NCI-H526 (cell line): ENCODE measurements around the gene GOLGA6C.
"Not testable (repeated sequence)": the region's sequence is repeated elsewhere in the genome, so short reads cannot be mapped to it uniquely, and the experiment has no call there.

ENCODE experiments used
- DNase-seq, 2 experiments: peaks; one replicate each; lab custom pipeline; 2025; lab: John Stamatoyannopoulos, UW

GOLGA6C gene, protein sequence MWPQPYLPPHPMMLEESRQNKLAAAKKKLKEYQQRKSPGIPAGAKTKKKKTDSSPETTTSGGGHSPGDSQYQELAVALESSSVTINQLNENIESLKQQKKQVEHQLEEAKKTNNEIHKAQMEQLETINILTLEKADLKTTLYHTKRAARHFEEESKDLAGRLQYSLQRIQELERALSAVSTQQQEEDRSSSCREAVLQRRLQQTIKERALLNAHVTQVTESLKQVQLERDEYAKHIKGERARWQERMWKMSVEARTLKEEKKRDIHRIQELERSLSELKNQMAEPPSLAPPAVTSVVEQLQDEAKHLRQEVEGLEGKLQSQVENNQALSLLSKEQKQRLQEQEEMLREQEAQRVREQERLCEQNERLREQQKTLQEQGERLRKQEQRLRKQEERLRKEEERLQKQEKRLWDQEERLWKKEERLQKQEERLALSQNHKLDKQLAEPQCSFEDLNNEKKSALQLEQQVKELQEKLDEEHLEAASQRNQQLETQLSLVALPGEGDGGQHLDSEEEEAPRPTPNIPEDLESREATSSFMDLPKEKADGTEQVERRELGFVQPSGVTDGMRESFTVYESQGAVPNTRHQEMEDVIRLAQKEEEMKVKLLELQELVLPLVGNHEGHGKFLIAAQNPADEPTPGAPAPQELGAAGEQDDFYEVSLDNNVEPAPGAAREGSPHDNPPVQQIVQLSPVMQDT

GRCh38 chr15:75258034-75258433, at the start of gene GOLGA6C:
GOLGA6C (plus strand) TSS chr15:75258334; CDS start chr15:75258599, 265 bp downstream.
- not testable (repeated sequence) for DNase-seq

DNA sequence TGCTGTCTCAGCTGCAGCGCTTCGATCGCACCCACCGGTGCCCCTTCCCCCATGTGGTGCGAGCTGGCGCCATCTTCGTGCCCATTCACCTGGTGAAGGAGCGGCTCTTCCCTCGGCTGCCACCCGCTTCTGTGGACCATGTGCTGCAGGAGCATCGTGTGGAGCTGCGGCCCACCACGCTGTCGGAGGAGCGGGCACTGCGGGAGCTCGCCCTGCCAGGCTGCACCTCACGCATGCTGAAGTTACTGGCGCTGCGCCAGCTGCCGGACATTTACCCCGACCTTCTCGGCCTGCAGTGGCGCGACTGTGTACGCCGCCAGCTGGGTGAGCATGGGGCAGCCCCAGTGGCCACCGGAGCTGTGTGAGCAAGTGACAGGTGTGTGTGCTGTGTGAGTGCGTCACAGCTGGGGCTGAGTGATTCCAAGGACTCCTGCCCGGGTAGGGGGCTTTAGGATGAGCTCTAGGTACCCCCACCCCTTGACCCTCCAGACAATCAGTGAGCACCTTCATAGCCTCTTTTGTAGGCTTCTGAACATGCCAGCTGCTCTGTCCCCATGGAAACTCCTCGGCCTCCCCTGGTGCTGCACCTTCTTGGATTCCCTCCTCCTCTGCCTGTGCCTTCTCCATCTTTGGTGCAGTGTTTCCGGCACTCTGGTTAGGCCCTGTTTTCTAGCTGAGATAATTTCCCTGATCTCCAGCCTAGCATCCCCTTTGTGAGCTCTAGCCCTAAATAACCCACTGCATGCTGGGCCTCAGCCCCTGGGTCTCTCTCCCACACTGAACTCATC, 49.4 kb upstream of the GOLGA6C start:
- DNase-seq = no peak

GRCh38 chr15:75209289-75209676, 48.9 kb upstream of the GOLGA6C start:
- DNase-seq = no peak

- DNase-seq = no peak
Measured at GRCh38 chr15:75210811-75211230, 47.3 kb upstream of the GOLGA6C start.

DNA sequence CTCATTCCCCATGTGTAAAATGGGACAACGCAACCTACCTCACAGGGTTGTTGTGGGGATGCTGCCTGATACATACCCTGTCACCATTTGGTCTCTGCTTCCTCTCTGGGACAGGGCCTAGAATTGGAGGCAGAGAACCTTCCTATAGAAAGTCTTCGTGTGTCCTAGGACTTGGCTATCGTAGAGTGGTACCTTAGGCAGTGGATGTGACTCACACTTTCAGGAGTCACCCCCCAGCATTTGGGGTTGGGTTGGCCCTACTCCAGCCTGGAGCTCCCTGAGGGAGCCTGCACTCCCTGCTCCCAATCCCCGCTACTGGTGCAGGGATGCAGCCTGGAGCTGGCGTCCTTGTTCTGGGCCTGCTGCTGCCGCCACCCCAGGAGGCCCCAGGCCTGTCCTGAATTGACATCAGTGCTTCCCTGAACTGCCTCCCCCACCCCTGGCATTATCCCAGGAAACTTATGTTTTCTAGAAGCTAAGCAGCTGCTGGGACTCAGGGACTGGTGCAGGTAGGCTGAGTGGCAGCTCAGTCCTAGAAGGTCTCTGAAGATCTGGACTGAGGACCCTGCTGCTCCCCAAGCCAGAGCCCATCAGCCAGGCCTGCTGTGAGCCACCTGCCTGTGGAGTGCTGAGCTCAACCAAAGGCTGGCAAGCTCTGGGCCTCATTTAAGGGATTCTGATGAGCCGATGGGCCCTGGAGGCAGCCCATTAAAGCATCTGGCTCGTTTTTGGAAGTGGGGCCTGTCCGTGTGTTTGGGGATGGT, 46.5 kb upstream of the GOLGA6C start:
- no peak for DNase-seq

DNA sequence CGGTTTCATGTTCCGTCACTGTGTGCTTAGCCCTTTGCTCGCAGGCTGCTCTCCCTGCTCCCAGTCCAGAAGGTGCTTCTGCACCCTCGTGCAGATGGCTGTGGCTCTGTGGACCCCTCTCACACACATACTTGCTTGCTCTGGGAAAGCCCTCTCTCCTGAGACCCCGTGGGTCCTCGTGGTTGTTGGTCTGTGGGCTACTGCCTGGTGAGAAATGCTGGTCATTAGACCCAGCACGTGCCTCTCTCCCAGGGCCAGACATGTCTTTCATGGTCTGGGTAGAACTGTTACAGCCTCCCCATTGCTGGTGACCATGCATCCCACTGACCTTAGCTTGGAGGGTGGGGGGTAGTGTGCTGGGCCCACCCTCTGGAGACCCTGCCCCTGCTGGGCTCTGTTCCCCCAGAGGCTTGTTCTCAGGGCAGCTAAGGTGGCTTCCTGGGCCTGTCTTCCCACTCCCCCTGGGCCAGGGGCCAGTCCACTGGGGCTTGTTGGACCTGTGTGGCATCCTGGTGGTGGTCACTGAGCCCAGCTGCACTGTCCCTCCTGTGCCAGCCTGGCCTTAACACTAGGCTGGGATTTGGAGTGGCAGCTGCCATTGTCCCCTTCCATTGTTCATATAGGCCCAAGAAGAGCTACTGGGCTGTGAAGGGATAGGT, 45.8 kb upstream of the GOLGA6C start:
- no peak for DNase-seq

- no peak for DNase-seq
Measured at GRCh38 chr15:75213212-75213767, 44.8 kb upstream of the GOLGA6C start.

GRCh38 chr15:75213768-75214221, 44.3 kb upstream of the GOLGA6C start:
- DNase-seq = no peak

- no peak for DNase-seq
Measured at GRCh38 chr15:75214293-75215096, 43.6 kb upstream of the GOLGA6C start.

DNA sequence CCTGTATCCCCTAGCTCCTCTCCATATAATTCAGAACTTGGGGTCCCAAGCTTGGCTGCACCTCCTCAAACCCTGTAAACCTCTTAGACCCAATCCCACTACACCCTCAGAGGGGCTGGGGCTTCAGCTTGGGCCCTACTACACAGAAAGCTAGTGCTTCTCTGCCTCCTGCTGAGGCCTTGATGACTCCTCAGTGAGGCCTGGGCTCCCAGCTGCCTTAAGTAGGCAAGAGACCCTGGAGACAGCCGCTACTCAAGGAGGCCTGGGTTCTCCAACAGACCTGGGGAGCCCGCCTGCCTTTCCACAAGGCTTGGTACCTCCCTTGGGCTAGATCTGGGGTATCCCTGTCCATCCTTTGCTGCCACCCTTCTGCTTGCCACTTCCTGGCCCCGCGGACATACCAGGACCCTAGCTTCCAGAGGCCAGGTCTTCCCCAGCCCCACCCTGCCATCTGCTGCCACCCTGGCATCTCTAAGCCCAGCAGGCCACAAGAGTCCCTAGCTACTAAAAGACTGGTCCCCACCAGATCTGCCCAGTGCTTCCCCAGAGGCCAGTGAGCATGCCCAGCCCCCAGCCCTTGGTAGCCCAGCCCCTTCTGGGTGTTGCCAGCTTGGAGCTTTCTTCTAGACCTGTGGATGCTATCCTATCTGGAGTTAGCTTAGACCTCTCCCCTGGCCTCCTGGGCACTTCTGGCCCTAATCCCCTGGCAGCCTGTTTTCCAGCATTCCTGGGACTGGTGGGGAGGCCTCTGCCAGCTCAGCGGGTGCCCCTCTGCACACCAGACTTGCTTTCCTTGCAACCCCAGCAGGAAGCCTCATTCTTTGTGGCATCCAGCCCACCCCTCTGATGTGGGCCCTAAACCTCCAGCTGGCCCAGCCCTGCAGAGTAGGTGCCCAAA, 42.8 kb upstream of the GOLGA6C start:
- no peak for DNase-seq

GRCh38 chr15:75217012-75217411, 41.1 kb upstream of the GOLGA6C start:
- DNase-seq = no peak

DNA sequence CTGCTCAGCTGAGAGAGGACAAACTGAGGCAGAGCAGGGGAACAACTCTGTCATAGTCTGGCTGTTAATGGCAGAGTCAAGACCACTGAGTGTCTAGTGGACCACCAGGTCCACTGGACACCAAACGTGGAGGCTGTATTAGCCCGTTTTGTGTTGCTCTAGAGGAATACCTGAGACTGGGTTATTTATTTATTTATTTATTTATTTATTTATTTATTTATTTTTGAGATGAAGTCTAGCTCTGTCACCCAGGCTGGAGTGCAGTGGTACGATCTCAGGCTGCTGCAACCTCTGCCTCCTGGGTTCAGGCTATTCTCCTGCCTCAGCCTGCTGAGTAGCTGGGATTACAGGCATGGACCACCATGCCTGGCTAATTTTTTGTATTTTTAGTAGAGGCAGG, 40.6 kb upstream of the GOLGA6C start:
- not testable (repeated sequence) for DNase-seq

DNA sequence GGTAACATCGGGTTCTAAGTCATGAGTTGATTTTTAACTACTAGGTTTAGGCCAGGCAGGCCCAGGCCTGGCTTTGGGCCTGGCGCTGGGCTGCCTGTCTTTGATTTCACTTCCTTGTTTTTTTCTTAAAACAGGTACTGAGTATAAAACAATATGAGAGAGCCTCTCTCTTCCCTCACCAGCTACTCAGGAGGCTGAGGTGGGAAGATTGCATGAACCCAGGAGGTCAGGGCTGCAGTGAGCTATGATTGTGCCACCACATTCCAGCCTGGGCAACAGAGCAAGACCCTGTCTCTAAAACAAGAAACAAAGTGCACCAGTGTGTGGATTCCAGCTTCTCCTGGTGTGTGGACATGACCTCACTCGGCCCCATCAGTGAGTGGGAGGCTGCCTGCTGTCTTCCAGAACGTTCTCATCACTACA, 38.6 kb upstream of the GOLGA6C start:
- not testable (repeated sequence) for DNase-seq

DNA sequence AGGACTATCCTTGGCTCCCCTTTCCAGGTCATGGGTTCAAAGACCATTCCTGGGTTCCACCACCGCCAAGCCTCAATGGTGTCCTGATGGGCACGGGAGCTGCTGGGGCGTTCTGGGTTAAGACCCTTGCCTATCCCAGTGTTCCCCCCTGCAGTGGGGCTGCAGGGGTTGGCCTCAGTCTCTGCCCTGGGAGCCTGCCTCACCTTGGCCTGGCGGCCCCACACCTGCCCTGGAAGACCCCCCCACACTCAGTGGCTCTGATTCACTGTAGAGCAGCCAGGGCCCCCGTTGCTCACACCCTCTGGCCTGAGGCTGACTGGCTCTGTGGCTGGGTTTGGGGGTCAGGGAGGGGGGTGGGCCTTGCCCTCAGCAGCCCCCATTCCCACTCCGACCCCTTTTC, 34.4 kb upstream of the GOLGA6C start:
- no peak for DNase-seq

DNA sequence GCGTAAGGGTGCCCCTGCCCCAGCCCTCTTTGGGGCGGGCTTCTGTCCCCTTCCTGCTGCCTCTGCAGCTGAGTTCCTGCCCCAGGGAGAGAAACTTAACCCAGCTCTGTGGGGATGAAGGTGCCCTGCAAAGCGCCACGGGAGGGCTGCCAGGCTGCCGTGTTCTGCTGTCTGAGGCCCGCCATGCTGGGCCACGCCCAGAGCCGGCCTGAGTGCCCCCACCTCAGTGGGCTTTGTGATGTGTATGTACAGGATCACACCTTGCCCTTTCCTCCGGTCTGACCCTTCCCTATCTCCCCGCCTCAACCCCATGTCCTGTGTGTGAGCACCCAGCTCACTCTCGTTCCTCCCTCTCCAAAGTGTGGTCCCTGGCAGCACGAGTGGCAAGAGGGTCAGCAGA, 33.9 kb upstream of the GOLGA6C start:
- DNase-seq = no peak

DNA sequence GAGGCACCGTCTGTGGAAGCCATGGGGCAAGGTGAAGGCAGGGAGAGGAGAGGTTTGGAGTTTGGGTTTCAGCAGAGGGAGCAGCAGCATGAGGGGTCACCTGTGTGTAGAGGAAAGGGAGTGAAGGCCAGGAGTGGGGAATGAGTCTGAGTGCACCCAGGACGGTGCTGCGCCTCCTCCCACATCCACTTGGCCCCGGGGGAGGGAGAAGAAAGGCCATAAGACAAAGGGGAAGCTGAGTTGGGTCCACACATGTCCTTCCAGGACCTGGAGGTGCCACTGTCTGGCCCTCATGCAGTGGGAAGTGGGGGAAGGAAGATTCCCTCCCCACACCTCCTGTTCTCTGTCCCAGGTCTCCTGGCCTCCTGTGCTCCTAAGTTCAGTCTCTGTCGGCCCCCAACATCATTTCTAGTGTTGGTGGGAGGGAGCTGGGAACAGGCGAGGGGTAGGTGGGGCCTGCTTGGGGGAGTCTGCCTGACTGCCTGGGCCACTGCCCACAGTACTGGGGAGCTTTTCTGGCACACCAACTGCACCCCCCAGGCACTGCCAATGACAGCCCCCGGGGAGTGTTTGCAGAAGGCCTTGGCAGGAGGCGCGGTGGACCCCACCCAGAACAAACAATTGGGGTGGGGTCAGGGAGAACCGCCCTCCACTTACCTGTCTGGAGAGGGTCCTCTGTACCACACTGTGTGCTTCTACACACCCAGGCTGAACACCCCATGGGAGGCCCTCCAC, 32.9 kb upstream of the GOLGA6C start:
- DNase-seq = not testable (repeated sequence)

DNA sequence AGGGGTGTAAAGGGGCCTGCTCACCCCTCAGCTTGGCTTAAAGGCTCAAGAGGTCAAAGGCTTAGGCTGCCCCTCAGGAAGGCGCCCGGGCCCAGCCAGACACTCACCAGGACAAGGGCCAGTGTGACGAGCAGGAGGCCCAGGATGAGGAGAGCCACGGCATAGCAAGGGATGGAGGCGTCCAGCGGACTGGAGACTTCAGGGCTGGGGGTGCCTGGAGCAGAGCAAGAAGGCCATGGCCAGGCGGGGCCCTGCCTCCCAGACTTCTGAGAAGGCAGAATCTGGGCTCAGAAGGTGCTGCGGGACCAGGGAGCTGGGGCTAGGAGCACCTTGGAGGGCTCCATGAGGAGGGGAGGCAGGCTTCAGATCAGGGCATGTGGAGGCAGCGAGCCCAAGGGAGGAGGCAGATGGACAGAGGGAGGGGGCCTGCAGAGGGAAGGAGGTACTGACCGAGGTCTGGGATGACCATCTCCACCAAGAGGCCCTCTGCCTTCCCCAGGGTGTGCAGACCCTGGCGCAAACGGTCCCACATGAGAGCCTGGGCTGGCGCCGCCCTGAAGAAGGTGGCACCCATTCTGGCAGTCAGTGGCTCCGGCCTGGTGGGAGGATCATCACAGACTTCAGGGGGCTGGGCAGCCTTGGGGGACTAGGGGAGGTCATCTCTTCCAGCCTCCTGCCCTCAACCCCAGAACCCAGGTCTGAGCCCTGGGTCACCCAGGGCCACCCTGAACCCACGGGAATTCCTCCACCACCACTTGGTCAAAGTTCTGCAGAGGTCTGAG, 32.0 kb upstream of the GOLGA6C start:
- DNase-seq = no peak
